Nephron progenitor cell (in vitro differentiated cells): ENCODE data around the gene MIXL1.
A peak's percentile ranks its signal among the peaks of the same experiment; 100 is the strongest.

ENCODE experiments used
- DNase-seq: peaks from one replicate; pipeline ENCODE4 v3.0.0; 2021
- H3K27ac Mint-ChIP-seq: 2 replicates; pipeline ENCODE4 v1.8.0; 2021; ENCODE audit warnings: mild to moderate bottlenecking, moderate library complexity, mixed read lengths
- H3K27me3 Mint-ChIP-seq: 2 replicates; pipeline ENCODE4 v1.8.0; 2021; ENCODE audit warnings: mild to moderate bottlenecking, low read depth, mixed read lengths; ENCODE audit not compliant: poor library complexity
- H3K36me3 Mint-ChIP-seq: 2 replicates; pipeline ENCODE4 v1.8.0; 2021; ENCODE audit warnings: low read depth, mixed read lengths
- H3K4me1 Mint-ChIP-seq: 2 replicates; pipeline ENCODE4 v1.8.0; 2021; ENCODE audit warnings: mixed read lengths
- H3K4me3 Mint-ChIP-seq: 2 replicates; pipeline ENCODE4 v1.8.0; 2021; ENCODE audit warnings: mild to moderate bottlenecking, moderate library complexity, mixed read lengths
- H3K9me3 Mint-ChIP-seq: 2 replicates; pipeline ENCODE4 v1.8.0; 2021; ENCODE audit warnings: mild to moderate bottlenecking, moderate library complexity, mixed read lengths
- CTCF ChIP-seq: fragments of 200-600 bp; sonication (generic); IDR thresholded peaks from 2 replicates; pipeline ENCODE4 v1.5.0; 2021; ENCODE audit warnings: antibody characterized with exemption

MIXL1 gene

GRCh38 chr1:226223157-226223785, at the start of gene MIXL1:
TSS of gene MIXL1 (plus strand) at chr1:226223664. CDS start at chr1:226223682, 18 bp downstream.
- Mint-ChIP-seq H3K9me3 (no peaks in the 10 kb centered on the region), H3K27ac (no peak within 1 kb of the TSS), H3K4me3 (peak within 1 kb of the TSS; percentile 87), H3K36me3 (peaks cover 7% of the 10 kb centered on the region), H3K4me1 (peaks cover 32% of the 10 kb centered on the region), H3K27me3 (peaks cover 5% of the 10 kb centered on the region)
- DNase-seq: peak; percentile 70
- no peak for TF ChIP-seq CTCF

GRCh38 chr1:226176870-226177269, 46.6 kb upstream of the MIXL1 start:
- no peak for TF ChIP-seq CTCF

GRCh38 chr1:226181996-226182714, 41.3 kb upstream of the MIXL1 start:
- TF ChIP-seq CTCF: no peak
- H3K36me3 Mint-ChIP-seq: peaks cover 51% of the 10 kb centered on the region
- peak; percentile 11 for DNase-seq
- H3K4me1 Mint-ChIP-seq: peaks cover 38% of the 10 kb centered on the region
- H3K4me3 Mint-ChIP-seq: no peak overlapping the region
- H3K27me3 Mint-ChIP-seq: peaks cover 3% of the 10 kb centered on the region
- H3K9me3 Mint-ChIP-seq: no peaks in the 10 kb centered on the region
- peak overlapping the region; percentile 85 for H3K27ac Mint-ChIP-seq

More at GRCh38 chr1:226176870-226177269, 46.6 kb upstream of the MIXL1 start:
- Mint-ChIP-seq H3K36me3 (peaks cover 61% of the 10 kb centered on the region), H3K9me3 (peaks cover 3% of the 10 kb centered on the region), H3K4me1 (peaks cover 6% of the 10 kb centered on the region), H3K4me3 (no peak overlapping the region), H3K27ac (no peak overlapping the region), H3K27me3 (no peaks in the 10 kb centered on the region)
- DNase-seq: no peak

- Mint-ChIP-seq H3K36me3 (peaks cover 27% of the 10 kb centered on the region), H3K4me1 (peaks cover 41% of the 10 kb centered on the region), H3K27ac (peak overlapping the region; percentile 98), H3K27me3 (peaks cover 7% of the 10 kb centered on the region), H3K4me3 (peak overlapping the region; percentile 98), H3K9me3 (no peaks in the 10 kb centered on the region)
- TF ChIP-seq CTCF: no peak
- no peak for DNase-seq
Measured at GRCh38 chr1:226185141-226186036, 38.1 kb upstream of the MIXL1 start.

GRCh38 chr1:226186124-226187018, 37.1 kb upstream of the MIXL1 start, which contains the start of gene ACBD3:
TSS of gene ACBD3 (minus strand) at chr1:226186741. CDS start at chr1:226186675, 66 bp downstream.
- Mint-ChIP-seq H3K4me1 (peaks cover 40% of the 10 kb centered on the region), H3K27me3 (peaks cover 7% of the 10 kb centered on the region), H3K9me3 (no peaks in the 10 kb centered on the region), H3K36me3 (peaks cover 17% of the 10 kb centered on the region), H3K4me3 (peak within 1 kb of the TSS; percentile 98), H3K27ac (peak within 1 kb of the TSS; percentile 98)
- DNase-seq: peak; percentile 86
- no peak for TF ChIP-seq CTCF
